Panc1 (cell line): ENCODE results near the gene PKD2.

Source experiments
- CTCF ChIP-seq: fragments of 450-650 bp; IDR thresholded peaks from 2 replicates; pipeline ENCODE4 v1.5.1; 2017; ENCODE audit warnings: mild to moderate bottlenecking
- POLR2AphosphoS5 ChIP-seq: IDR thresholded peaks from 2 replicates; pipeline ENCODE4 v1.6.1; 2012; ENCODE audit warnings: mild to moderate bottlenecking, low read depth, low read length, moderate library complexity
- REST ChIP-seq, 2 experiments: IDR thresholded peaks; 2 replicates each; pipeline ENCODE4 v1.6.1; 2011 to 2012; ENCODE audit warnings: low read depth in 2 of 2, control low read depth in 1 of 2, low read length in 1 of 2, mild to moderate bottlenecking in 1 of 2, moderate library complexity in 1 of 2; ENCODE audit not compliant: insufficient read depth in 1 of 2
- SIN3A ChIP-seq: IDR thresholded peaks from 2 replicates; pipeline ENCODE4 v1.6.1; 2012; ENCODE audit warnings: low read depth, mild to moderate bottlenecking, low read length, moderate library complexity, borderline replicate concordance; ENCODE audit not compliant: insufficient read depth

- TF ChIP-seq REST (IDR thresholded peaks at IDR 0.05; ENCODE audit: insufficient read depth in 1 of 2, low read depth in 2 of 2, low read length in 1 of 2) (no peak), CTCF (no peak), POLR2AphosphoS5 (no peak), SIN3A (no peak)
Measured at GRCh38 chr4:87975466-87975865, 32.0 kb upstream of the PKD2 start, which contains the start of gene SPP1.
